Left lung (tissue), 10 donors: ENCODE results near the gene TFAP2B. TPM values are rescaled to one million over a fixed set of nuclear protein-coding genes. Genes with fewer than 3 reads are reported as not detected.

ENCODE experiments used
- ATAC-seq: fragments of 200-7000 bp; cut with Tn5 transposase; one replicate; pipeline ENCODE4 v1.9.1; 2020; ENCODE audit warnings: moderate library complexity
- DNase-seq, 4 donors: peaks; one replicate each; pipeline ENCODE4 v3.0.0-alpha.2; 2013 to 2020
- H3K27ac ChIP-seq, 2 donors: fragments of 200-600 bp; sonication (generic) in 1 of 2; one replicate each; pipeline versions ENCODE4 v1.5.0 to v1.8.0; 2020 to 2021
- H3K27me3 ChIP-seq, 2 donors: fragments of 200-600 bp; sonication (generic) in 1 of 2; one replicate each; pipeline versions ENCODE4 v1.5.0 to v1.8.0; 2020 to 2021
- H3K36me3 ChIP-seq, 2 donors: fragments of 200-600 bp; sonication (generic) in 1 of 2; one replicate each; pipeline versions ENCODE4 v1.5.0 to v1.8.0; 2020 to 2021
- H3K4me1 ChIP-seq, 2 donors: fragments of 200-600 bp; one replicate each; pipeline ENCODE4 v1.8.0; 2021
- H3K4me3 ChIP-seq, 2 donors: fragments of 200-600 bp; sonication (generic) in 1 of 2; one replicate each; pipeline versions ENCODE4 v1.5.0 to v1.8.0; 2020 to 2021; ENCODE audit warnings: mild to moderate bottlenecking in 1 of 2
- H3K9me3 ChIP-seq, 2 donors: fragments of 200-600 bp; sonication (generic) in 1 of 2; one replicate each; pipeline versions ENCODE4 v1.5.0 to v1.8.0; 2020 to 2021
- intact Hi-C, 2 donors: fragments of 100-400 bp; cut with DNase I; formaldehyde crosslinking; loops; one replicate each; pipeline versions ENCODE4 v1.11.2 to v1.14.2; 2022
- polyA plus RNA-seq, 6 donors: library from polyadenylated mRNA; unstranded; fragments of 120-200 nt; gene quantifications; one replicate each; pipeline ENCODE4 v1.2.1, GENCODE V29; 2013; ENCODE audit not compliant: insufficient read length in 6 of 6
- total RNA-seq, 2 donors: library from RNA; stranded (reverse); fragmentation: NEBNext Ultra II Directional; extraction: Animal tissue kit (Norgen Biotek cat#: 25700); gene quantifications; one replicate each; pipeline ENCODE4 v1.2.1, GENCODE V29; 2021
- TF ChIP-seq, protein P1 (sequence below), 2 donors: fragments of 200-600 bp; sonication (generic) in 1 of 2; IDR thresholded peaks; one replicate each; pipeline versions ENCODE4 v1.5.0 to v1.8.0; 2021; ENCODE audit warnings: antibody characterized with exemption in 2 of 2
- donor health status: DM: no; HTN: yes; CAD: no.
- donor health status: DM: no; HTN: no; CAD: no.

The TFAP2B gene
- total and polyA plus RNA-seq, 8 donors = 0.04 to 0.82 (median 0.08) TPM; not detected in 4

DNA sequence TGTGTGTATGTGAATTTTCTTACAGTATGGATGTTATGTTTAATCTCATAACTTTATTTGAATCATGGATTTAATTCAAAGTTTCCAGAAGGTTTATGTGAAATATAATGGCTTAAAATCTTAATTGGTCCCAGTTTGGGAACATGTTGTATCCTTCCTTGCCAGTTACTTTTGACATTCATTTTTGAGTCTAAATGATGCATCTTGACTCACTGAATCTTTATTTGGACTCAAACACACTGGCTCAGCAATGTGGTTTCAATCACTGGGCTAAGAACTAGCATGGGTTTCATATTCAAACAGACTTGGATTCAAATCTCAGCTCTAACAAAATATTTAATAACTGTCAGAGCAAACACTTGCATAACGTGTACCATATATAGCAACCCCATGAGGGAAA lies 25.9 kb upstream of the TFAP2B start:
- H3K4me1 ChIP-seq = no peaks in the 10 kb centered on the region
- TF ChIP-seq, protein P1, sequence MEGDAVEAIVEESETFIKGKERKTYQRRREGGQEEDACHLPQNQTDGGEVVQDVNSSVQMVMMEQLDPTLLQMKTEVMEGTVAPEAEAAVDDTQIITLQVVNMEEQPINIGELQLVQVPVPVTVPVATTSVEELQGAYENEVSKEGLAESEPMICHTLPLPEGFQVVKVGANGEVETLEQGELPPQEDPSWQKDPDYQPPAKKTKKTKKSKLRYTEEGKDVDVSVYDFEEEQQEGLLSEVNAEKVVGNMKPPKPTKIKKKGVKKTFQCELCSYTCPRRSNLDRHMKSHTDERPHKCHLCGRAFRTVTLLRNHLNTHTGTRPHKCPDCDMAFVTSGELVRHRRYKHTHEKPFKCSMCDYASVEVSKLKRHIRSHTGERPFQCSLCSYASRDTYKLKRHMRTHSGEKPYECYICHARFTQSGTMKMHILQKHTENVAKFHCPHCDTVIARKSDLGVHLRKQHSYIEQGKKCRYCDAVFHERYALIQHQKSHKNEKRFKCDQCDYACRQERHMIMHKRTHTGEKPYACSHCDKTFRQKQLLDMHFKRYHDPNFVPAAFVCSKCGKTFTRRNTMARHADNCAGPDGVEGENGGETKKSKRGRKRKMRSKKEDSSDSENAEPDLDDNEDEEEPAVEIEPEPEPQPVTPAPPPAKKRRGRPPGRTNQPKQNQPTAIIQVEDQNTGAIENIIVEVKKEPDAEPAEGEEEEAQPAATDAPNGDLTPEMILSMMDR (IDR thresholded peaks at IDR 0.05) = no peak
- no peak overlapping the region for H3K27ac ChIP-seq
- H3K9me3 ChIP-seq = no peaks in the 10 kb centered on the region
- intact Hi-C loops = no loop called here
- H3K27me3 ChIP-seq = no peaks in the 10 kb centered on the region
- no peak overlapping the region for H3K4me3 ChIP-seq
- DNase-seq (no peak), ATAC-seq (no peak)
- no peaks in the 10 kb centered on the region for H3K36me3 ChIP-seq

DNA sequence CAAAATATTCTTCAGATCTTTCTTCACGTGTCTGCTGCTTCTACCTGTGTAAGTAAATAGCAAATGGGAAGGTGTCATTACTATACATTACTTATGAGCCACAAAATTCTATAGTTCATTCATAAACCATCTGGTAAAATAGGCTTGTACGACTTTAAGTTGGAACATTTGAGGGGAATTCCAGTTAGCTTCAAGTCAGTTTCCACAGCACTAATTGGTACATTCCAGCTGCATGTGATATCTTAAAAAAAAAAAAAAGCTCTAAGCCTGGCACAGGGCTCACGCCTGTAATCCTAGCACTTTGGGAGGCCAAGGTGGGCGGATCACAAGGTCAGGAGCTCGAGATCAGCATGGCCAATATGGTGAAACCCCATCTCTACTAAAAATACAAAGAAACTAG lies 23.1 kb upstream of the TFAP2B start:
- DNase-seq = no peak
- Histone ChIP-seq H3K36me3 (no peaks in the 10 kb centered on the region), H3K4me3 (no peak overlapping the region), H3K27ac (no peak overlapping the region), H3K4me1 (no peaks in the 10 kb centered on the region), H3K9me3 (no peaks in the 10 kb centered on the region), H3K27me3 (no peaks in the 10 kb centered on the region)
- TF ChIP-seq, protein P1 (IDR thresholded peaks at IDR 0.05) = no peak
- intact Hi-C loops = no loop called here
- no peak for ATAC-seq

DNA sequence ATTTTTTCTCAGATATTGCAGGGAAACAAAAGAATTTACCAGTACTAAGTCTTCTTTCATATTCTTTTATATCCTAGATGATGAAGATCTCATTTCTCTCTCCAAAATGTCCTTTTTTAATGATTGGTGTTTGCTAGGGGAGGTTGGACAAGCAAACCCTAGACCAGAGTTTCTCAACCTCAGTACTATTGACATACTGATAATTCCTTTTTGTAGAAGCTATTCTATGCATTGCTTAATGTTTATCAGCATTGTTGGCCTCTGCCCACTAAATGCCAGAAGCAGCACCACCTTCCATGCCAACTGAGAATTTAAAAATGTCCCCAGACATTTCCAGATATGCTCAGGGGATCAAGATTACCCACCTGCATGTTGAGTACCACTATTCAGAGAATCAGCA lies 14.4 kb upstream of the TFAP2B start:
- Histone ChIP-seq H3K36me3 (no peaks in the 10 kb centered on the region), H3K4me1 (no peaks in the 10 kb centered on the region), H3K9me3 (no peaks in the 10 kb centered on the region), H3K27ac (no peak overlapping the region), H3K27me3 (no peaks in the 10 kb centered on the region), H3K4me3 (no peak overlapping the region)
- ATAC-seq (peak; percentile 34), DNase-seq (no peak)
- TF ChIP-seq, protein P1 (IDR thresholded peaks at IDR 0.05) = no peak
- intact Hi-C loops = no loop called here

DNA sequence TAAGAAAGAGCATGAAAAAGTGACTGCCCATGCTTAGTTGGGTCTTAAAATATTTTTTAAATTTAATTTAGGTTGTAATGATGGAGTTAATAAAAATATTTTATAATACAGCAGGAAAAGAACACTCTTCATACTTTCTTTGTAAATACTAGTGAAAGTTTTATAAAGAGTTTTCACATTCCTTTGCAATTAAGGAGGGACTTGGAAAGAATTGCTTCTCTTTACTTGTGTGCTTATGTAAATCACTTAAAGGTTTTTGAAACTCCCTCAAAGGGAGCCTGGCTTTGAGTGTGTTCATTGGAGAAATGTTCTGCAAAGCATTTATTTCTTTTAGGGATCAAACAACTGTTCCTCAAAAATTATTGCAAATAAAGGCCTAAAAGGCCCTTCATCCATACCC lies 11.6 kb upstream of the TFAP2B start:
- H3K27me3 ChIP-seq = no peaks in the 10 kb centered on the region
- ATAC-seq = peak; percentile 94
- H3K4me3 ChIP-seq = no peak overlapping the region
- intact Hi-C loops = no loop called here
- H3K36me3 ChIP-seq = no peaks in the 10 kb centered on the region
- H3K9me3 ChIP-seq = no peaks in the 10 kb centered on the region
- TF ChIP-seq, protein P1 (IDR thresholded peaks at IDR 0.05) = no peak
- DNase-seq = no peak
- peak overlapping the region in 1 of 2 donors; percentile 39 for H3K27ac ChIP-seq
- H3K4me1 ChIP-seq = no peaks in the 10 kb centered on the region

DNA sequence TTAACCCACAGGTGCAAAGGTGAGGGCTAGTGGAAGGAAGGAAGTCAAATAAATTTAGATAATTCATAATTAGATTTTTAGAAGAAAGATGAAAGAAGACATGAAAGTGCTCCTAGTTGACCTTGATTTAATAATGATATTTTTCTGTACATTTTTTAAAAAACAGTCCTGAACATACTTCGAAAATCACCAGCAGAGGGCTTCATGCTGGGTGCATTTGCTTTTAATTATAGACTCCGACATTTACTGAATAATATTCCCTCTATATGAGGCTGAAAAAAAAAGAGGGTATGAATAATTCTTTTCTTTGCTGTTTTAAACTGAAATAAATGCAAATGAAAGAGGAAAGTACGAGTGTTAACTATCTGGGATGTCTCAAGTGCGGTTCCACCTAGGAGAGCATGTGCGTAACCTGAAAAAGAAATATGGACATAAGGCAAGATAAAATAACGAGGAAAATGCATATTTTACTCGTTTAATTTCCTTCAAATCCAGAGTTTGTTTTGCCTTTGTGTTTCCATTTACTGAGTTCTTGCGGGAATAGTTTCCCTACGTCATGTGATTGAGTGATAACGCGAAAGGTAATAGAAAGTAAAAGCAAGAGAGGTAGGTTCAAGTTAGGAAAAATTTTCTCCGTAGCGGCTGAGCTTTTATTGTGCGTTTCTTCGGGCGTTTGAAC lies 3.1 kb upstream of the TFAP2B start:
- intact Hi-C loops = loop anchor here in 1 of 2 donors (10.0 kb wide), 1 partner anchor 1209 kb away; no protein-coding TSS in a partner anchor
- H3K4me3 ChIP-seq = peak overlapping the region; percentile 25 to 40

More for the DNA sequence above, 3.1 kb upstream of the TFAP2B start:
- no peak overlapping the region for H3K27ac ChIP-seq
- ATAC-seq = peak; percentile 71
- H3K9me3 ChIP-seq = no peaks in the 10 kb centered on the region
- peaks cover 40 to 78% of the 10 kb centered on the region in 2 donors for H3K27me3 ChIP-seq
- DNase-seq = no peak
- H3K36me3 ChIP-seq = no peaks in the 10 kb centered on the region
- peaks cover 0 to 19% of the 10 kb centered on the region in 2 donors for H3K4me1 ChIP-seq
- TF ChIP-seq, protein P1 (IDR thresholded peaks at IDR 0.05) = no peak
